IMR-90 (cell line): ENCODE measurements around the gene PHF20.

Source experiments
- CTCF ChIP-seq: conservative IDR thresholded peaks from 2 replicates; pipeline ENCODE4 v1.5.1; 2012; ENCODE audit warnings: mild to moderate bottlenecking, low read depth, low read length, improper control_type of control experiment
- MXI1 ChIP-seq: IDR thresholded peaks from 2 replicates; pipeline ENCODE4 v1.6.1; 2012; ENCODE audit warnings: low read depth, mild to moderate bottlenecking, low read length, moderate library complexity, borderline replicate concordance
- RFX5 ChIP-seq: IDR thresholded peaks from 2 replicates; pipeline ENCODE4 v1.8.0; 2012; ENCODE audit warnings: low read depth, mild to moderate bottlenecking, low read length, moderate library complexity

GRCh38 chr20:35742741-35743523 lies 28.9 kb upstream of the PHF20 start:
- TF ChIP-seq MXI1 (no peak), CTCF (no peak), RFX5 (no peak)
